GM12878 (cell line): Measurements from ENCODE around the gene MTFP1. TPM values are rescaled to one million over a fixed set of nuclear protein-coding genes. Genes with fewer than 3 reads are reported as not detected.

Source experiments
- ATAC-seq: fragments of 200-7000 bp; cut with Tn5 transposase; 3 replicates; pipeline ENCODE4 v1.9.1; 2020; ENCODE audit warnings: mild to moderate bottlenecking, moderate library complexity
- BruUV-seq: library from RNA; stranded (reverse); fragments of 400-500 nt; replicated peaks from 2 replicates; lab custom pipeline; 2021; lab: Mats Ljungman, UMichigan
- CTCF ChIA-PET: fragments of 300-600 bp; sonication (Branson Sonifier 250); formaldehyde crosslinking; extraction: SDS; loops from one replicate; lab custom pipeline; 2021; ENCODE audit warnings: inconsistent platforms; lab: Yijun Ruan, JAX
- POLR2A ChIA-PET: fragments of 350-600 bp; formaldehyde crosslinking; extraction: SDS; loops from one replicate; lab custom pipeline; 2021; ENCODE audit warnings: inconsistent platforms; lab: Charles Lee
- RAD21 ChIA-PET: fragments of 300-600 bp; sonication (Branson Sonifier 250); formaldehyde crosslinking; loops from one replicate; lab custom pipeline; 2023; ENCODE audit warnings: antibody characterized with exemption; ENCODE audit not compliant: unreplicated experiment; lab: Charles Lee
- SMC1A ChIA-PET: fragments of 300-600 bp; sonication (Branson Sonifier 250); formaldehyde crosslinking; loops from one replicate; lab custom pipeline; 2023; ENCODE audit not compliant: unreplicated experiment, uncharacterized antibody; lab: Charles Lee
- DNase-seq: peaks from one replicate; pipeline ENCODE4 v3.0.0-alpha.2; 2011; ENCODE audit warnings: low read depth, low spot score
- FAIRE-seq: peaks from 3 replicates; lab custom pipeline; 2011; peaks lifted over from hg19 to GRCh38; lab: Jason Lieb, UNC
- H2AFZ ChIP-seq: 2 replicates; pipeline ENCODE4 v1.6.0; 2011; ENCODE audit warnings: low read depth, low read length, control low read depth; ENCODE audit not compliant: control insufficient read depth
- H3K27ac ChIP-seq: 2 replicates; pipeline ENCODE4 v1.5.1; 2011; ENCODE audit warnings: control low read depth; ENCODE audit not compliant: control insufficient read depth, insufficient read depth
- H3K27me3 ChIP-seq, 2 experiments: replicated peaks in 1 of 2; 2 replicates each; pipeline versions ENCODE4 v1.6.0 to v1.6.1; 2011; ENCODE audit warnings: low read length in 1 of 2; ENCODE audit not compliant: control insufficient read depth in 2 of 2, insufficient read depth in 2 of 2
- H3K36me3 ChIP-seq, 2 experiments: 2 replicates each; pipeline ENCODE4 v1.5.1; 2011; ENCODE audit warnings: low read length in 1 of 2; ENCODE audit not compliant: control insufficient read depth in 2 of 2, insufficient read depth in 2 of 2
- H3K4me1 ChIP-seq: 2 replicates; pipeline ENCODE4 v1.6.1; 2011; ENCODE audit warnings: mild to moderate bottlenecking, low read length, moderate library complexity, mixed read lengths; ENCODE audit not compliant: control insufficient read depth, insufficient read depth
- H3K4me2 ChIP-seq: 2 replicates; pipeline ENCODE4 v1.6.0; 2011; ENCODE audit warnings: control low read depth; ENCODE audit not compliant: control insufficient read depth, insufficient read depth
- H3K4me3 ChIP-seq: fragments of 200-600 bp; sonication (generic); 2 replicates; pipeline ENCODE4 v1.5.1; 2016
- H3K79me2 ChIP-seq: 2 replicates; pipeline ENCODE4 v1.6.0; 2011; ENCODE audit warnings: low read length; ENCODE audit not compliant: control insufficient read depth, insufficient read depth
- H3K9ac ChIP-seq: 2 replicates; pipeline ENCODE4 v1.8.0; 2011; ENCODE audit warnings: low read length, control low read depth, mixed read lengths; ENCODE audit not compliant: control insufficient read depth, insufficient read depth
- H3K9me3 ChIP-seq: replicated peaks from 3 replicates; pipeline ENCODE4 v1.5.1; 2011; ENCODE audit warnings: mild to moderate bottlenecking, low read length; ENCODE audit not compliant: control insufficient read depth, insufficient read depth
- H4K20me1 ChIP-seq: 2 replicates; pipeline ENCODE4 v1.6.0; 2011; ENCODE audit not compliant: control insufficient read depth, insufficient read depth
- BACH1 ChIP-seq: fragments of 450-650 bp; IDR thresholded peaks from 2 replicates; pipeline ENCODE4 v1.6.1; 2017; ENCODE audit warnings: mild to moderate bottlenecking, borderline replicate concordance
- BCLAF1 ChIP-seq: fragments of 450-650 bp; IDR thresholded peaks from 2 replicates; pipeline ENCODE4 v1.6.1; 2017; ENCODE audit warnings: antibody characterized with exemption, mild to moderate bottlenecking, moderate library complexity
- BHLHE40 ChIP-seq, 2 experiments: fragments of 450-650 bp in 1 of 2; IDR thresholded peaks; 2 replicates each; pipeline ENCODE4 v1.6.1; 2011 to 2017; ENCODE audit warnings: low read depth in 2 of 2, borderline replicate concordance in 1 of 2, improper control_type of control experiment in 1 of 2, low read length in 1 of 2, mild to moderate bottlenecking in 1 of 2
- CHD2 ChIP-seq: IDR thresholded peaks from 2 replicates; pipeline ENCODE4 v1.6.1; 2011; ENCODE audit warnings: low read depth, low read length, improper control_type of control experiment, borderline replicate concordance
- CREB1 ChIP-seq: IDR thresholded peaks from 2 replicates; pipeline ENCODE4 v1.6.1; 2012; ENCODE audit warnings: low read depth, mild to moderate bottlenecking, inconsistent platforms
- CREM ChIP-seq: IDR thresholded peaks from 2 replicates; pipeline ENCODE4 v1.6.1; 2014; ENCODE audit warnings: antibody characterized with exemption, low read depth
- E2F4 ChIP-seq: IDR thresholded peaks from 2 replicates; pipeline ENCODE4 v1.6.1; 2012; ENCODE audit warnings: low read depth, low read length, improper control_type of control experiment
- NBN ChIP-seq: fragments of 450-650 bp; IDR thresholded peaks from 2 replicates; pipeline ENCODE4 v1.6.1; 2016
- POU2F2 ChIP-seq: IDR thresholded peaks from 3 replicates; pipeline ENCODE4 v1.6.1; 2011; ENCODE audit warnings: low read depth, mild to moderate bottlenecking, low read length, borderline replicate concordance
- RCOR1 ChIP-seq: conservative IDR thresholded peaks from 2 replicates; pipeline ENCODE4 v1.6.1; 2012; ENCODE audit warnings: low read depth, low read length, improper control_type of control experiment
- TBL1XR1 ChIP-seq: IDR thresholded peaks from 2 replicates; pipeline ENCODE4 v1.6.1; 2012; ENCODE audit warnings: low read depth, low read length, improper control_type of control experiment
- USF2 ChIP-seq: IDR thresholded peaks from 2 replicates; pipeline ENCODE4 v1.6.1; 2011; ENCODE audit warnings: low read depth, low read length, improper control_type of control experiment, borderline replicate concordance
- WRNIP1 ChIP-seq: IDR thresholded peaks from 2 replicates; pipeline ENCODE4 v1.6.1; 2011; ENCODE audit warnings: low read depth, low read length, improper control_type of control experiment, borderline replicate concordance
- ZBTB40 ChIP-seq: fragments of 450-650 bp; IDR thresholded peaks from 2 replicates; pipeline ENCODE4 v1.6.1; 2016; ENCODE audit warnings: mild to moderate bottlenecking, moderate library complexity, borderline replicate concordance
- WGBS: methylation state at CpG from one replicate; pipeline ENCODE4 v1.1.6; 2016; ENCODE audit warnings: low lambda C conversion rate; ENCODE audit not compliant: insufficient replicate concordance, insufficient coverage; ENCODE audit errors: missing lambda C conversion rate; 5-methylcytosine and 5-hydroxymethylcytosine counted together
- in situ Hi-C: fragments of 300-500 bp; cut with MboI; formaldehyde crosslinking; loops from 9 replicates; pipeline ENCODE4 v1.14.3; 2018; ENCODE audit warnings: mixed read lengths
- intact Hi-C: fragments of 100-400 bp; cut with micrococcal nuclease; formaldehyde crosslinking; loops from one replicate; pipeline ENCODE4 v1.14.2; 2022; ENCODE audit not compliant: unreplicated experiment
- polyA plus RNA-seq, 11 experiments: library from polyadenylated mRNA; depleted of rRNA in 4 of 11; unstranded in 6 of 11; stranded (reverse) in 5 of 11; fragments of >200 nt; fragmentation: Nextera tagmentation in 4 of 11; fragmentation: Illumina TruSeq in 1 of 11; extraction: Ambion mirVana in 4 of 11; extraction: Trizol in 1 of 11; gene quantifications; 1 replicate in 1 of 11; 2 replicates in 10 of 11; pipeline versions ENCODE4 v1.2.1 to v1.2.3, GENCODE V29; 2011 to 2016; ENCODE audit warnings: inconsistent platforms in 2 of 11, missing spikeins in 2 of 11, low read depth in 1 of 11
- total RNA-seq, 4 experiments: library from RNA; depleted of rRNA in 3 of 4; stranded (reverse); fragments of >200 nt in 3 of 4; fragmentation: Illumina TruSeq in 1 of 4; extraction: Trizol in 1 of 4; gene quantifications; 2 replicates each; pipeline versions ENCODE4 v1.2.1 to v1.2.3, GENCODE V29; 2013 to 2021

The MTFP1 gene
- total and polyA plus RNA-seq, 10 of the 15 experiments (the other 5 are each of a cell fraction or from before 2014, with no cell fraction given), result 20.5 to 133 (median 59.8) TPM

GRCh38 chr22:30460147-30460546, 34.6 kb downstream of the MTFP1 start:
- no peak for DNase-seq
- Histone ChIP-seq H3K4me1 (no peaks in the 10 kb centered on the region; the same call in 1 of the 2 replicates), H3K4me3 (no peak overlapping the region), H3K9me3 (no peaks in the 10 kb centered on the region), H3K27ac (no peak overlapping the region), H2AFZ (no peak overlapping the region), H3K4me2 (no peak overlapping the region), H3K9ac (no peak overlapping the region), H3K79me2 (no peaks in the 10 kb centered on the region), H3K27me3 (no peaks in the 10 kb centered on the region; a peak in 1 of 4 replicates), H4K20me1 (no peaks in the 10 kb centered on the region), H3K36me3 (no peaks in the 10 kb centered on the region)
- no TSS peak for BruUV-seq
- no peak for FAIRE-seq
- SMC1A ChIA-PET, result no interaction called here
- WGBS, result 49% methylated on average over 4 of the region's 4 CpGs
- CTCF ChIA-PET, result interaction anchor here (1.5 kb wide), 1 partner anchor 15 kb away, joined by 4 read pairs; no protein-coding TSS in a partner anchor
- intact Hi-C loops (no loop called here), in situ Hi-C loops (no loop called here)
- RAD21 ChIA-PET, result no interaction called here
- no peak for ATAC-seq
- POLR2A ChIA-PET, result no interaction called here
- TF ChIP-seq NBN (no peak), RCOR1 (no peak), TBL1XR1 (no peak), CHD2 (no peak), WRNIP1 (no peak), POU2F2 (no peak), BHLHE40 (IDR thresholded peaks at IDR 0.05; ENCODE audit: borderline replicate concordance in 1 of 2, low read depth in 2 of 2, low read length in 1 of 2) (no peak), ZBTB40 (no peak), BCLAF1 (no peak), CREM (no peak), BACH1 (no peak), E2F4 (no peak), CREB1 (no peak), USF2 (no peak)
